H7 (cell line): ENCODE measurements around the gene DYSF. TPM values are rescaled to one million over a fixed set of nuclear protein-coding genes. Genes with fewer than 3 reads are reported as not detected.

Experiments
- DNase-seq: peaks from one replicate; pipeline ENCODE4 v3.0.0; 2012
- H3K27me3 ChIP-seq: 2 replicates; pipeline ENCODE4 v1.6.0; 2011; ENCODE audit warnings: mild to moderate bottlenecking, low read length; ENCODE audit not compliant: control insufficient read depth, insufficient read depth
- H3K36me3 ChIP-seq: replicated peaks from 2 replicates; pipeline ENCODE4 v1.5.1; 2011; ENCODE audit warnings: low read length; ENCODE audit not compliant: control insufficient read depth, insufficient read depth
- H3K4me3 ChIP-seq: 2 replicates; pipeline ENCODE4 v1.5.1; 2011; ENCODE audit warnings: low read depth, mild to moderate bottlenecking, control low read depth, low read length, moderate library complexity; ENCODE audit not compliant: insufficient read depth
- total RNA-seq: library from RNA; depleted of rRNA; stranded (reverse); fragments of >200 nt; shearing (Covaris generic); gene quantifications from 2 replicates; pipeline ENCODE4 v1.2.3, GENCODE V29; 2014

DYSF gene
- total RNA-seq, 1 experiment from 2014 or later: 7.4 TPM

DNA sequence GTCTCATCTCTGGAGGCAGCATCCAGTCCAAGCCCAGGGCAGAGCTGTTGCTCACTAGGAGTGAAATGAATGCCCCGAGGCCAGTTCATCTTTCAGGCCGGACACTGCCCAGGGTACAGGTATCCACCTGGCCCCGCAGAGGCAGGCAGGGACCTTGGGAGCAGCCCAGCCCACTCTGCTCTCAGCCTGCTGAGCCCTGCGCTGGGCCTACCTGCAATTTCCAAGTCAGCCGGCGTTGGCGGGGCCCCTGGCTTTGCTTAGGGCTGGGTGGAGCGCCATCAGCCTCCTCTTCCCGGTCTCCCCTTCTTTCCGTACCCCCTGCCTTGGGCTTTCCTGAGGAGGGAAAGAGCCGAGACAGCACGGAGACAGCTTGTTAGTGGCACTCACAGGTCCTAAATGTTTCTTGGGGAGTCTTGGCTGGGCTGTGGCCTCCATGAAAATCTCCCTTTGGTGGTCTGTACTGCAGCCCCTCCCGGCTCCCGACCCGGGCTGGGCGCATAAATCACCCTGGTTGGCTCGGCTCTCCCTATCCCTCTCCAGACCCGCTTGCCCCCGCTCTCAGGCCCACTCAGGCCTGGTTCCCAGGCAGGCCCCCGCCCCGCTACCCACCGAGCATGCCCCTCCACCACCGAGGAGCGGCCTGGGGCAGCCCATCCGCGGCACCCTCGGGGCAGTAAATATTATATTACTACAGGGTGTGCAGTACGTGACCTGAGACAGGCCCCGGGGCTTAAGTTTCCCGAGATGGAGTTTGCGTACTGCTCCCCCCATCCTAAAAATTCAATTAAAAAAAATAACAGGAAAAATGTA lies 106.7 kb downstream of the DYSF start:
- Histone ChIP-seq H3K36me3 (no peaks in the 10 kb centered on the region), H3K4me3 (no peak overlapping the region), H3K27me3 (no peaks in the 10 kb centered on the region)
- DNase-seq: peak; percentile 56

DNA sequence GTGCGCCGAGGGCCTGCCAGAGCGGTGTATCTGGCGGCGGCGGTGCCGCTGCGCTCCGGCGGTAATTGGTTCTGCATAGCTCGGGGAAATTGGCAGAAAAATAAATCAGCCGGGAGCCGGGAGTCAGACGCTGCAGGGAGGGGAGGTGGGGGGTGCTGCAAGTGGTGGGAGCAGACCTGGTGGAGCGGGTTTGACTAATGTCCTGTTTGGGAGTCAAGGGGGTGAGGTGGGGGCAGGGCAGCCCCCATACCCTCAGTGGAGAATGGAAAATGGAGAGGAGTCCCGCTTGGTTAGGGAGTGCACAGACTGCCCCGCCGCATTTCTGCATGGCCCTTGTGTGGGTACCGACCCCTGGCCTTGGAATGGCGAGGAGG lies 107.3 kb downstream of the DYSF start:
- Histone ChIP-seq H3K36me3 (no peaks in the 10 kb centered on the region), H3K4me3 (no peak overlapping the region), H3K27me3 (no peaks in the 10 kb centered on the region)
- peak; percentile 67 for DNase-seq

DNA sequence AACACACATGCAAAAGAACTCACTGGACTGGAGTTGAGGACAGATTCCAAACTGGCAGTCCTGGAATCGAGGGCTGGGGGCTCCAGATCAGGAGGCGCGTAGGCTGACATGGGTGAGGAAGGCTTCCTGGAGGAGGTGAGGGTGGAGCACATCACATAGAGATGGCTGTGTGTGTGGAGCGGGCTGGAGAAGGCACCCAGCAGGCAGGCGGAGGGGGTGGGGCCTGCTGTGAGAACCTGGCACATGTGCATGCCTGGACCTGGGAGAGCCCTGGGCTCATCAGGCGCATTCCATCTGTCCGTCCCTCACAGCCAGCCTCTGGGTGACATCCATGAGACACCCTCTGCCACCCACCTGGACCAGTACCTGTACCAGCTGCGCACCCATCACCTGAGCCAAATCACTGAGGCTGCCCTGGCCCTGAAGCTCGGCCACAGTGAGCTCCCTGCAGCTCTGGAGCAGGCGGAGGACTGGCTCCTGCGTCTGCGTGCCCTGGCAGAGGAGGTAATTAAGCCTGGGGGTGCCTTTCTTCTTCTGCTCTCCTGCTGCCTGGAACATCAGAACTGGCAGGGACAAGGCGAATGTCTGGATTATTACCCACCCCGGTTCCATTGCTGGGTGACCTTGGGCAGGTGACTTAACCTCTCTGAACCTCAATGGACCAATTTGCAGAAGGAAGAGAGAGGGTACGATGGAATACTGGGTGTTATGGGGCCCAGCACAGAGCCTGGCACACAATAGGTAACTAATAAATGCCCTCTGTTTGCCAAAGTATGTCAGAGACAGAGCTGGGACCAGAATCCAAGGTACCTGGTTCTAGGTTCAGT lies 108.3 kb downstream of the DYSF start:
- no peak for DNase-seq
- H3K4me3 ChIP-seq: no peak overlapping the region
- H3K27me3 ChIP-seq: no peaks in the 10 kb centered on the region
- H3K36me3 ChIP-seq: no peaks in the 10 kb centered on the region

GRCh38 chr2:71562518-71562917 lies 109.2 kb downstream of the DYSF start:
- H3K4me3 ChIP-seq: no peak overlapping the region
- H3K36me3 ChIP-seq: no peaks in the 10 kb centered on the region
- DNase-seq: no peak
- no peaks in the 10 kb centered on the region for H3K27me3 ChIP-seq

DNA sequence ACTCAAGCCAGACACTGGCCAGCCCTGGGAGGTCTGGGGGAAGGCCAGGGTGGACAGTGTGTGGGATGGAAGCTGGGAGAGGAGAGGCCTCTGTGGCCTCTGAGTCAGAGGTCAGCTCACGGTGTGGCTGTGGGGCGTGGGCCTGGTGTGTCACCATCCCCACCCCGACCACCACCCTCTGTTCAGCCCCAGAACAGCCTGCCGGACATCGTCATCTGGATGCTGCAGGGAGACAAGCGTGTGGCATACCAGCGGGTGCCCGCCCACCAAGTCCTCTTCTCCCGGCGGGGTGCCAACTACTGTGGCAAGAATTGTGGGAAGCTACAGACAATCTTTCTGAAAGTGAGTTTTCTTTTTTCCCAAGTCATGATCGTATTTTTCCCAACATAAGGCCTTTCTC lies 110.5 kb downstream of the DYSF start:
- Histone ChIP-seq H3K27me3 (no peaks in the 10 kb centered on the region), H3K4me3 (no peak overlapping the region), H3K36me3 (no peaks in the 10 kb centered on the region)
- no peak for DNase-seq

GRCh38 chr2:71564361-71564760 lies 111.0 kb downstream of the DYSF start:
- no peaks in the 10 kb centered on the region for H3K27me3 ChIP-seq
- DNase-seq: no peak
- H3K4me3 ChIP-seq: no peak overlapping the region
- no peaks in the 10 kb centered on the region for H3K36me3 ChIP-seq

GRCh38 chr2:71564790-71565189 lies 111.4 kb downstream of the DYSF start:
- H3K36me3 ChIP-seq: no peaks in the 10 kb centered on the region
- no peak for DNase-seq

DNA sequence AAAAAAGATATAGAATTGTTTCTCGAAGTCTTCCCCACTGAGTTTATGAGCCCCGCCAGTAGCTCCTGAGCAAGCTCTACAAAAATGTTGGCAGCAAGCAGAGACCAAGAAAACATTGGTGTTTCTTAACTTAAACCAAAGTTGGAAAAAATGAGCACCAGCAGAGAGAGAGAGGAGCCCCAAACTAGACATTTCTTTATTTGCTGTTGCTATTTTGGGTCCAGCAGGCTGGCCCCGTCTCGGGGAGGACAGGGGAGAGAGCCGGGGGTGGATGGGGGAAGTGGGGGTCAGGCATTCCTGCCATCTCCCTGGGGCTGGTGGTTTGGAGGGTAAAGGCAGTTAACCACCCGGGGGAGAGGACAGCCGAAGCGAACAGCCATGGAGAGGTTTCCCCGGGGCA lies 113.0 kb downstream of the DYSF start:
- no peaks in the 10 kb centered on the region for H3K27me3 ChIP-seq
- H3K36me3 ChIP-seq: peaks cover 6% of the 10 kb centered on the region
- DNase-seq: no peak
- no peak overlapping the region for H3K4me3 ChIP-seq

More at GRCh38 chr2:71564790-71565189, 111.4 kb downstream of the DYSF start:
- H3K4me3 ChIP-seq: no peak overlapping the region
- no peaks in the 10 kb centered on the region for H3K27me3 ChIP-seq

GRCh38 chr2:71567625-71568024 lies 114.3 kb downstream of the DYSF start:
- Histone ChIP-seq H3K36me3 (peaks cover 9% of the 10 kb centered on the region), H3K27me3 (no peaks in the 10 kb centered on the region), H3K4me3 (no peak overlapping the region)
- no peak for DNase-seq

- no peak for DNase-seq
- no peak overlapping the region for H3K4me3 ChIP-seq
- H3K36me3 ChIP-seq: peaks cover 9% of the 10 kb centered on the region
- H3K27me3 ChIP-seq: no peaks in the 10 kb centered on the region
These were observed 114.7 kb downstream of the DYSF start for GRCh38 chr2:71568103-71568502.

DNA sequence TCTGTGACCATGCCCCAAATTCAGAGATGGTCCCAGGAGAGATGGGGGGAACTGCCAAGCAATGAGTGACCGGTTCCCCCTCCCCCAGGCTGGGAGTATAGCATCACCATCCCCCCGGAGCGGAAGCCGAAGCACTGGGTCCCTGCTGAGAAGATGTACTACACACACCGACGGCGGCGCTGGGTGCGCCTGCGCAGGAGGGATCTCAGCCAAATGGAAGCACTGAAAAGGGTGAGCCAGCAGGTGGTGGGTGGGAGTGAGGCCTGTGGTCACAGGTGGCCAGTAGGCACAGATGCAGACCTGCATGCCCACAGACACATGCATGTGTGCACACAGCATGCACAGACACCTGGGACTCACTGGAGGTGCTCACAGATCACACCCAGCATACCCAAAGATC lies 117.2 kb downstream of the DYSF start:
- H3K36me3 ChIP-seq: peaks cover 9% of the 10 kb centered on the region

GRCh38 chr2:71570951-71571460 lies 117.6 kb downstream of the DYSF start:
- no peaks in the 10 kb centered on the region for H3K27me3 ChIP-seq
- H3K36me3 ChIP-seq: peaks cover 9% of the 10 kb centered on the region
- no peak for DNase-seq
- H3K4me3 ChIP-seq: no peak overlapping the region

More for the DNA sequence above, 117.2 kb downstream of the DYSF start:
- no peak overlapping the region for H3K4me3 ChIP-seq
- DNase-seq: no peak
- no peaks in the 10 kb centered on the region for H3K27me3 ChIP-seq

GRCh38 chr2:71571945-71572344 lies 118.6 kb downstream of the DYSF start:
- Histone ChIP-seq H3K36me3 (peaks cover 9% of the 10 kb centered on the region), H3K4me3 (no peak overlapping the region), H3K27me3 (no peaks in the 10 kb centered on the region)
- DNase-seq: no peak

DNA sequence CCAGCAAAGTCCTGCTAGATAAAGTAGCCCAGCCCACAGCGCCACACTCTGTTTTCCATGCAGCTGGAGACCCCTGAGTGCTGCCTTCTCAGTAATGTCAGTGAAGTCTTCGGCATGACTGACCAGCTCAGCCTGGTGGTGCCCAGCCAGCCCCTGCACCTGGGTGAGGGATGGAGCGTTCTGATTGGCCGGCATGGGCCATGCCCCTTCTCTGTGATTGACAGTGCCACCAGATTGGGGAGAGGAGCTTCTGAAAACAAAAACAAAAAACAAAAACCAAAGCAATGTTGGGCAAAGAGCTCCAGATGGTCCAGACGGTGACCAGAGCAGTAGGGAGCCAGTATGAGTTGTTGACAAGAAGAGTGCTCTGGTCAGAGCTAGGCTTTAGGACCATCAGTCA lies 122.6 kb downstream of the DYSF start:
- DNase-seq: peak; percentile 76
- H3K27me3 ChIP-seq: no peaks in the 10 kb centered on the region
- H3K36me3 ChIP-seq: peaks cover 8% of the 10 kb centered on the region
- H3K4me3 ChIP-seq: no peak overlapping the region

DNA sequence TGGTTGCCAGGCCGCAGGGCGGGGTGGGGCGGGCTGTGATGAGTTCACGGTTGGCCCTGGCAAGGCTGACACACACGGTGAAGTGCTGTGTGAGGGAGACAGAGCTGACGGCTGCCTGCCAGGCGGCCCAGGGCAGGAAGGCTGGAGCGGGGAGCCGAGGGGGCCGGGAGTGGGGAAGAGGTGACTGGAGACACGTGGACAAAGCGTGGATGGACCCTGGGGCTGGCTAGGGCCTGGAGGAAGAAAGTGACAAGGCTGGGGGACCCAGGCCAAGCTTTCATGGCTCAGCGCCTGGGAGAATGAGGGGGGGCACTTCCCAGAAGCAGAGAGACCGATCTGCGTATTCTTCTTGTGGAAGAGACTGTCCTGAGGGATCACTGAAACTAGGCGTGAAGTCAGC lies 123.2 kb downstream of the DYSF start:
- H3K36me3 ChIP-seq: peaks cover 3% of the 10 kb centered on the region
- H3K4me3 ChIP-seq: no peak overlapping the region
- no peak for DNase-seq
- H3K27me3 ChIP-seq: no peaks in the 10 kb centered on the region
